Suprapubic skin (tissue), 4 donors: Measurements from ENCODE around the gene TUBA4B. TPM values are rescaled to one million over a fixed set of nuclear protein-coding genes. Genes with fewer than 3 reads are reported as not detected.

Experiments
- DNase-seq, 2 donors: peaks; one replicate each; pipeline ENCODE4 v3.0.0-alpha.2; 2019; ENCODE audit warnings: low spot score in 2 of 2
- H3K27ac ChIP-seq: fragments of 200-600 bp; sonication (generic); one replicate; pipeline ENCODE4 v1.5.1; 2019
- H3K27me3 ChIP-seq: fragments of 200-600 bp; sonication (generic); one replicate; pipeline ENCODE4 v1.5.1; 2019
- H3K36me3 ChIP-seq: fragments of 200-600 bp; sonication (generic); one replicate; pipeline ENCODE4 v1.5.1; 2019
- H3K4me1 ChIP-seq: fragments of 200-600 bp; sonication (generic); one replicate; pipeline ENCODE4 v1.5.1; 2019
- H3K4me3 ChIP-seq: fragments of 200-600 bp; sonication (generic); one replicate; pipeline ENCODE4 v1.5.1; 2019; ENCODE audit warnings: mild to moderate bottlenecking
- H3K9me3 ChIP-seq: fragments of 200-600 bp; sonication (generic); one replicate; pipeline ENCODE4 v1.5.1; 2019
- EP300 ChIP-seq: sonication (generic); formaldehyde crosslinking; IDR thresholded peaks from one replicate; pipeline ENCODE4 v1.6.1; 2017; ENCODE audit warnings: antibody characterized with exemption
- POLR2A ChIP-seq, 2 donors: fragments of 450-650 bp; IDR thresholded peaks; one replicate each; pipeline ENCODE4 v1.6.1; 2017; ENCODE audit warnings: antibody characterized with exemption in 2 of 2, mild to moderate bottlenecking in 2 of 2, moderate library complexity in 2 of 2
- POLR2AphosphoS5 ChIP-seq, 3 donors: sonication (generic); formaldehyde crosslinking; IDR thresholded peaks; one replicate each; pipeline ENCODE4 v1.6.1; 2017; ENCODE audit warnings: antibody characterized with exemption in 3 of 3
- WGBS: methylation state at CpG from one replicate; pipeline ENCODE4 v1.1.5; 2018; 5-methylcytosine and 5-hydroxymethylcytosine counted together
- total RNA-seq, 4 donors: library from RNA; depleted of rRNA; stranded (reverse); fragments of >200 nt; gene quantifications; one replicate each; pipeline ENCODE4 v1.1.0, GENCODE V29; 2016
- TF ChIP-seq, protein P1 (sequence below), 2 donors: fragments of 200-600 bp in 1 of 2; fragments of 450-650 bp in 1 of 2; sonication (generic) in 1 of 2; IDR thresholded peaks; one replicate each; pipeline ENCODE4 v1.5.1; 2016 to 2019; ENCODE audit warnings: antibody characterized with exemption in 2 of 2, mild to moderate bottlenecking in 1 of 2, moderate library complexity in 1 of 2

TUBA4B gene
- total RNA-seq, 4 donors from 2014 or later = not detected

DNA sequence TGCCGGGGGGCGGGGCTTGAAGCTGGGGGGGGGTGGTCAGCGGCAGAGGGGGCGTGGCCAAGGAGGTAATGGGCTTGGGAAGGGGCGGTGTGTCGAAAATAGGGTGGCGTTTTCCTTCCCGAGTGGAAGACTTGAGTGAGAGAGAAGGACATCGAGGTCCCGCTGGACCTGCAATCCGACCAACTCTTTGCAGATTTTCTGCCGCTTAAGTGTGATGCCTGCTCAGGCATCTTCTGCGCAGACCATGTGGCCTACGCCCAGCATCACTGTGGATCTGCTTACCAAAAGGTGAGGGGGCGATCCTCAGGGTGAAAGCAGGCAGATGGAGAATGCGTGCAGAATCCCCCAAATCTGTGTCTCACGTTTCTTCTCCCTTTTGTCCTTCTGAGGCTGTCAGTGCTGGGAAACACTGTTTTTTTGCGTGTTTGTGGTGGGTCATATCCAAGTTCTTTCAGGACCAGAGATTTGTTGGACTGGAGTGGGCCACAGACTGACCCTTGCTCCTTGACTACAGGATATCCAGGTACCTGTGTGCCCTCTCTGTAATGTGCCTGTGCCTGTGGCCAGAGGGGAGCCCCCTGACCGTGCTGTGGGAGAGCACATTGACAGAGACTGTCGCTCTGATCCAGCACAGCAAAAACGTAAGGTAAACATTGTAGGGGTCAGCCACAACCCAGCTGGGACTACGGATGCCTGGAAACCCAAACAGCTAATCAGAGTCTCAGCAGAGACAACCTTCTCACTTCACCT is 45.7 kb upstream of the TUBA4B start:
- H3K4me3 ChIP-seq = peak overlapping the region; percentile 88
- H3K27ac ChIP-seq = peak overlapping the region; percentile 94
- H3K9me3 ChIP-seq = no peaks in the 10 kb centered on the region
- H3K4me1 ChIP-seq = peaks cover 26% of the 10 kb centered on the region
- H3K27me3 ChIP-seq = no peaks in the 10 kb centered on the region
- WGBS = 12% methylated on average over 20 of the region's 22 CpGs
- no peak for TF ChIP-seq POLR2A (IDR thresholded peaks at IDR 0.05)
- TF ChIP-seq POLR2AphosphoS5 (IDR thresholded peaks at IDR 0.05) = no peak
- TF ChIP-seq, protein P1, sequence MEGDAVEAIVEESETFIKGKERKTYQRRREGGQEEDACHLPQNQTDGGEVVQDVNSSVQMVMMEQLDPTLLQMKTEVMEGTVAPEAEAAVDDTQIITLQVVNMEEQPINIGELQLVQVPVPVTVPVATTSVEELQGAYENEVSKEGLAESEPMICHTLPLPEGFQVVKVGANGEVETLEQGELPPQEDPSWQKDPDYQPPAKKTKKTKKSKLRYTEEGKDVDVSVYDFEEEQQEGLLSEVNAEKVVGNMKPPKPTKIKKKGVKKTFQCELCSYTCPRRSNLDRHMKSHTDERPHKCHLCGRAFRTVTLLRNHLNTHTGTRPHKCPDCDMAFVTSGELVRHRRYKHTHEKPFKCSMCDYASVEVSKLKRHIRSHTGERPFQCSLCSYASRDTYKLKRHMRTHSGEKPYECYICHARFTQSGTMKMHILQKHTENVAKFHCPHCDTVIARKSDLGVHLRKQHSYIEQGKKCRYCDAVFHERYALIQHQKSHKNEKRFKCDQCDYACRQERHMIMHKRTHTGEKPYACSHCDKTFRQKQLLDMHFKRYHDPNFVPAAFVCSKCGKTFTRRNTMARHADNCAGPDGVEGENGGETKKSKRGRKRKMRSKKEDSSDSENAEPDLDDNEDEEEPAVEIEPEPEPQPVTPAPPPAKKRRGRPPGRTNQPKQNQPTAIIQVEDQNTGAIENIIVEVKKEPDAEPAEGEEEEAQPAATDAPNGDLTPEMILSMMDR (IDR thresholded peaks at IDR 0.05) = no peak
- no peak for TF ChIP-seq EP300
- peak in 1 of 2 donors; percentile 59 for DNase-seq
- H3K36me3 ChIP-seq = peaks cover 36% of the 10 kb centered on the region

DNA sequence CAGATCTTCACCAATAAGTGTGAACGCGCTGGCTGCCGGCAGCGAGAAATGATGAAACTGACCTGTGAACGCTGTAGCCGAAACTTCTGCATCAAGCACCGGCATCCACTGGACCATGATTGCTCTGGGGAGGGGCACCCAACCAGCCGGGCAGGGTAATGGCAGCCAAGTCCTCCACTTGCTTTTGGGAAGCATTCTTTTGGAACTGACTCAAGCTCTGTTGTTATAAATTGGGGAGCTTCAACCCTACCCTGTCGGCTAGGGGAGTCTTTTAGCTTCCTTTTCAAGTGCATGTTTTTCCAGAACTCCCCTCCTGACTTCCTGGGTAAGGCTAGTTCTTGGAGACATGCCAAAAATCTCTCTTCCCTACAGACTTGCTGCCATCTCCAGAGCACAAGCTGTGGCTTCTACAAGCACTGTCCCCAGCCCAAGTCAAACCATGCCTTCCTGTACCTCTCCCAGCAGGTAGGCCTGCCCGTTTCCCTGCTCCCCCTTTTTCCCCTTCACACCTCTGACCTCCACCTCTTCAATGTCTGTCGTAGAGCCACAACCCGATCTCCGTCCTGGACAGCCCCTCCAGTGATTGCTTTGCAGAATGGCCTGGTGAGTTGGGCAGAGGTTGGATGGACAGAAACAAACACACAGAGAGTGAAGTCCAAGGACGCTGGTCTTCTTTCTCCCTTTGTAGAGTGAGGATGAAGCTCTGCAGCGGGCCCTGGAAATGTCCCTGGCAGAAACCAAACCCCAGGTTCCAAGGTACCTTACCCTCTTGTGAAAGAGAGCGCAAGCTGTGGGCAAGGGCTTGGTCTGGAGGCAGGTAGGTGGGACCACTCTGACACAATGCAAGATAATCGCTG is 44.9 kb upstream of the TUBA4B start:
- no peaks in the 10 kb centered on the region for H3K9me3 ChIP-seq
- no peak overlapping the region for H3K27ac ChIP-seq
- no peaks in the 10 kb centered on the region for H3K27me3 ChIP-seq
- peaks cover 26% of the 10 kb centered on the region for H3K4me1 ChIP-seq
- peaks cover 44% of the 10 kb centered on the region for H3K36me3 ChIP-seq
- TF ChIP-seq EP300 (no peak), POLR2AphosphoS5 (IDR thresholded peaks at IDR 0.05) (no peak), POLR2A (IDR thresholded peaks at IDR 0.05) (no peak)
- TF ChIP-seq, protein P1 (IDR thresholded peaks at IDR 0.05) = no peak
- no peak overlapping the region for H3K4me3 ChIP-seq
- DNase-seq = peak in 1 of 2 donors; percentile 55
- WGBS = 65% methylated on average over 17 of the region's 17 CpGs

DNA sequence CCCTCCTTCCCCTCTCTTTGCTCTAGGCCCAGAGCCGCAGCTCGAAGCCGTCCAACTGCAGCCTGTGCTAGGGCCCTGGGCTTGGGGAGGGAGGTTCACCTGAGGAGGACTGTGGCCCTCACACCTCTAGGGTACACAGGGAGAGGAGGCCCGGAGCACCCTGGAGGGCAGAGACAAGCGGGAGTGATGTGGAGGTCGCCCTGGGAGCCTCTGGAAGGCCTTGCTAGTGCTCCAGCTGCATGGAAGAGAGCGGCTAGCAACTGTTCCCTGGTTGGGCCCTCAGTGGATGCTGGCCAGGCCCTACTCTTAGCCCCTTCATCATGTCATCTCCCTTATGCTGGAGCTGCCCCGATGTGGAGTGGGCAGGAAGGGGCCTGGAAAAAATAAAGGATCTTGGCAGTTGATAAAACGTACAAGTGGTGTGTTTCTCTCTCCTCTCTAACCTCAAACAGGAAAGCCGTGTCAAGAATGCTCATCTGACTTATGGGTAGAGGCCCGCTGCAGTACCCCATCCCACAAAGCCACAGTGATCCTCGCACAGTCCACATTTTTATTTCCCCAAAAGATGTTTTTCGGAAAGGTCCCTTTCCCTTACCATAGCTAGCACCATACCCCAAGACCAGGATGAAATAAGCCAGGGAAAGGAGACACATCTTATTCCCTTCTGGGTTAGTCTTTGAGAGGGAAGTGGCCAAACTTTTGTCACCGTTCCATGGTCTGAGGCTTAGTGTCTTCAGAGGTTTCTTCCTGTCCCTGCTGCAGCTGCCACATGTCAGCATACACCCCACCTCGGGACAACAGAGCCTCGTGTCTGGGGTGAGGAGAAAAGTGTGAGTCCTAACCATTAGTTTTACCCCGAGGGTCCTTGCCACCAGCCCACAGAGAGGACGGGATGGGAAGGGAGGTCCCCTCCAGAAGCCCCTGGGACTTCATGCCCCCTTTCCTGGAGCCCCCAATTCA is 43.5 kb upstream of the TUBA4B start:
- Histone ChIP-seq H3K27ac (no peak overlapping the region), H3K27me3 (no peaks in the 10 kb centered on the region), H3K4me3 (no peak overlapping the region), H3K4me1 (peaks cover 26% of the 10 kb centered on the region), H3K9me3 (no peaks in the 10 kb centered on the region), H3K36me3 (peaks cover 56% of the 10 kb centered on the region)
- peak in 1 of 2 donors; percentile 59 for DNase-seq
- TF ChIP-seq, protein P1 (IDR thresholded peaks at IDR 0.05) = no peak
- TF ChIP-seq POLR2AphosphoS5 (IDR thresholded peaks at IDR 0.05) = no peak
- no peak for TF ChIP-seq POLR2A (IDR thresholded peaks at IDR 0.05)
- TF ChIP-seq EP300 = no peak
- WGBS = 70% methylated on average over 18 of the region's 18 CpGs

DNA sequence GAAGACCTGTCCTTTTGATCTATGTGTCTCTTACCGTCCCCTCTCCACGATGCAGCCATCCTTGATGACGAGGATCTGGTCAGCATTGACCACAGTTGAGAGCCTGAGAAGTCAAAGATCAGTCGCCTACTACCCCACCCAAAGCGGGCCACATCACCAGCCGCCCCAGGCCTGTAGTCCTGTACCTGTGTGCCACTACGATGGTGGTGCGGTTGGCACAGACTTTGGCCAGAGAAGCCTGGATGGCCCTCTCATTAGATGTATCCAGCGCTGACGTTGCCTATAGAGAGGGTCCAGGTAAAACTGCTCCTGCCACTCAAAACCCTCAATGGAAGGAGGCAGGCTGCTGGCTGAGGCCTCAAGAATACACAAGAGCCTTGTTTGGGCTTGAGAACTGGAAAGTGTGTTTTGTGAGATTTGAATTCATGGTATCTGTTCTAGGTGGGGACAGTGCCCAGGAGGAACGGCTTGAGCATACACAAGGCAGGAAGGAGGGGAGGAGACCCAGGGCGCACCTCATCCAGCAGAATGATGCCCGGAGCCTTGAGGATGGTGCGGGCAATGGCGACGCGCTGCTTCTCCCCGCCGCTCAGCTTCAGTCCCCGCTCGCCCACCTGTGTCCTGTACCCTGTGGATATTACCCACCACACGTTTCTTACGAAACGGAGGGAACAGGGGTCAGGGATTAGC is 42.7 kb upstream of the TUBA4B start:
- Histone ChIP-seq H3K4me1 (peaks cover 26% of the 10 kb centered on the region), H3K4me3 (no peak overlapping the region), H3K27me3 (no peaks in the 10 kb centered on the region), H3K36me3 (peaks cover 65% of the 10 kb centered on the region), H3K9me3 (no peaks in the 10 kb centered on the region), H3K27ac (no peak overlapping the region)
- TF ChIP-seq POLR2AphosphoS5 (IDR thresholded peaks at IDR 0.05) (no peak), POLR2A (IDR thresholded peaks at IDR 0.05) (no peak), EP300 (no peak)
- TF ChIP-seq, protein P1 (IDR thresholded peaks at IDR 0.05) = no peak
- WGBS = 92% methylated on average over 24 of the region's 24 CpGs
- DNase-seq = peak in 1 of 2 donors; percentile 46
